GM12873 (cell line): ENCODE data around the gene TMEM33.

ENCODE experiments used
- CTCF ChIP-seq: IDR thresholded peaks from 2 replicates; pipeline ENCODE4 v1.5.1; 2012; ENCODE audit warnings: low read depth, mild to moderate bottlenecking, moderate library complexity, low read length, control low read depth; ENCODE audit not compliant: insufficient read depth; ENCODE audit errors: missing control alignments

TMEM33 gene

GRCh38 chr4:42008011-42008786, 73.0 kb downstream of the TMEM33 start:
- TF ChIP-seq CTCF, result no peak
